HG02759 (cell line): ENCODE results near the gene ZNF740.
"Not testable (repeated sequence)": the region's sequence is repeated elsewhere in the genome, so short reads cannot be mapped to it uniquely, and the experiment has no call there.

Experiments used
- ATAC-seq: cut with Tn5 transposase; IDR thresholded peaks from one replicate; pipeline ENCODE4 v1.9.1; 2021; ENCODE audit warnings: mild to moderate bottlenecking, moderate library complexity; ENCODE audit not compliant: unreplicated experiment

Gene ZNF740, protein sequence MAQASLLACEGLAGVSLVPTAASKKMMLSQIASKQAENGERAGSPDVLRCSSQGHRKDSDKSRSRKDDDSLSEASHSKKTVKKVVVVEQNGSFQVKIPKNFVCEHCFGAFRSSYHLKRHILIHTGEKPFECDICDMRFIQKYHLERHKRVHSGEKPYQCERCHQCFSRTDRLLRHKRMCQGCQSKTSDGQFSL

DNA sequence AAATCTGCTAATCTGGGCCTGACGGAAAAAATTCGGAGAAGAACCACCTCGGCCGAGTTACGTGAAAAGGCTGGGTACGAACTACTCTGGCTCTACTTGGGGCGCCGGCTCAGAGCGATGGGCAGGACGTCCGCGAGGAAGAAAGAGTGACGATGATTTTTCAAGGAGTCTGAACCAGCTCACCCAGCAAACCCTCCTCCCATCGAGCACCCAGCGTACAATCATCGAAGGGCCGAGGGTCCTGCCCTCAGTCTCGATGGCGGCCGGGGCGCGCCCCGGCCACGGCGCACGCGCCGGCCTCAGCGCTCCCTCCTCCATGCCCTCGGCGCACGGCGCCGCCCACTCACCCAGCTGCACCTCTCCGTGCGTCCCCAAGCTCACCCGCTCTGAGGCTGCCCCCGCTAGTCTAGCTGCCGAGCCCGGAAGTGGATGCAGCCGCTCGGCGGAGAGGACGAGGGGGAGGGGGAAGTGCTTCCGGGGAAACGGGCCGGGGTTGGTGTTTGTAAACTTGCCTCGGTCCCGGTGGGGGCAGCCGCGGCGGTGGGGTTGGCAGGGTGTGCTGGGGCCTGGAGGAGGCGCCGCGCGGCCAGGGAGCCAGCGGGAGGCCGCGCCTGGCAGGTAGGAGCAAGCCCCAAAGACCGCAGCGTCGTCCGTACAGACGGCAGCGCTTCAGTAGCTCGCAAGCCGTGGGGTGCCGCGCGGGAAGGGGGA, at the start of gene ZNF740, which contains the start of gene CSAD:
TSS of gene ZNF740 (plus strand) at position 503 of the 711 bp plus-strand sequence. CDS start 1,262 bp downstream, outside the sequence.
TSS of gene CSAD (minus strand) at position 706 of the 711 bp plus-strand sequence. CDS start 7,455 bp downstream, outside the sequence.
- ATAC-seq = peak; percentile 95

GRCh38 chr12:53131844-53132243, 48.7 kb upstream of the ZNF740 start:
- no peak for ATAC-seq

DNA sequence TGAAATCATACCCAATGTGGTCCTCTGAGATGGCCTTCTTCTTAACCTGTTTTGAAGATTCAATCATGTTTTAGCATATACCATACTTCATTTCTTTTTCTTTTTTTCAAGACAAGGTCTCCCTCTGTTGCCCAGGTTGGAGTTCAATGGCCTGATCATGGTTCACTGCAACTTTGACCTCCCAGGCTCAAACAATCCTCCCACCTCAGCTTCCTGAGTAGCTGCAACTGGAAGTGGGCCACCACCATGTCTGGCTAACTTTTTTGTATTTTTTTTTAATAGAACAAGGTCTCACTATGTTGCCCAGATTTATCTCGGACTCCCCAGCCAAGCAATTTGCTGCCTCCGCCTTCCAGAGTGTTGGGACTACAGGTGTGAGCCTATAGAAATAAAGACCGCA, 46.8 kb upstream of the ZNF740 start:
- no peak for ATAC-seq

GRCh38 chr12:53143355-53143754, 37.2 kb upstream of the ZNF740 start:
- no peak for ATAC-seq

- ATAC-seq = no peak
Observed at GRCh38 chr12:53145383-53146260, 34.9 kb upstream of the ZNF740 start.

- no peak for ATAC-seq
Observed at GRCh38 chr12:53147181-53147580, 33.3 kb upstream of the ZNF740 start.

GRCh38 chr12:53147653-53148052, 32.9 kb upstream of the ZNF740 start:
- ATAC-seq = no peak

DNA sequence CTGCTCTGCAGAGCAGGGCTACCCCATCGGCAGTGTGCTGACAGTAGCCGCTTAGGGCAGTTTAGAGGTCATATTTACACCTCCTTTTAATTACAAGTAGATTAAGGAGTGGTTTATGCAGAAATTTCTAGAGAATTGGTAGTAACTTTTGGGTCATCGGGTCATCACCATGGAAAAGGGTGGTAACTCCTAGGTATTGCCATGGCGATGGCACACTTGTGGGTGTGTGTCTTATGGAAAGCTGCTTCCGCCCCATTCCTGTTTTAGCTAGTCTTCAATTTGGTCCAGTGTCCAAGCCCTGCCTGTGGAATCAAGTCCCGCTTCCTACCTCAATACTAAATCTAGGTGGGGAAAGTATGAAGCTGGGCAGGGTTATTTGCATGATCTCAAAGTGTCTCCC, 29.5 kb upstream of the ZNF740 start:
- no peak for ATAC-seq

DNA sequence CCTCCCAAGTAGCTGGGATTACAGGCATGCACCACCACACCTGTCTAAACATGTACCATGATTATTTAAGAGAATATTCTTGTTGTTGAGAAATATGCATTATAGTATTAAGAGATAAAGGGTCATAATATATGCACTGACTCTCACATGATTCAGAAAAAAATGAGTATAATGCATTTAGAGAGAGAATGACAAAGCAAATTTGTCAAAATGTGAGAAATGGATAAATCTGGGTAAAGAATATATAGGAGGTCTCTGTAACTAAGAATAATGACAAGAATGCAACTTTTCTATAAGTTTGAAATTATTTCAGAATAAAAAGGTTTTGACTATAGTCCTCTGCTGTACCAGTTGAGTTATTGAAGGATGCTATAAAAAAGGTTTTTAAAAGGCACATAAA, 28.1 kb upstream of the ZNF740 start:
- no peak for ATAC-seq

- peak; percentile 57 for ATAC-seq
Observed at GRCh38 chr12:53159195-53159839, 21.2 kb upstream of the ZNF740 start.

DNA sequence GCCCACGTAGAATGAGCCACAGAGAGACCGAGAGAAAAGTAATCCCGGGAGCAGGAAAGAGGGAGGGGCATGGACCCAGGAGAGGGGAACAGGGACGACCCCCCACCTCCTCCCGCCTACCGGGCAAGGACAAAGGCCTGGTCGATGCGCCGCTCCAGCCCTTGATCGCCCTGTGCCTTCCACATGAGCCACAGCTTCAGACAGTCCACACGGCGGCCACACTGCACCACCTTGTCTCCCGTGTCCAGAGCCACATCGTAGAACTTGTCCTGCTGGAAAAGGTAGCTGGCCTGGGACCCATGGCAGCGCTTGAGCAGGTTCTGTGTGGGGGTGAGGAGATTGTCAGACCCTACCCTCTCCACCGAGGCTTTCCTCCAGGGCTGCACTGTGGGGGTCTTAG, 20.5 kb upstream of the ZNF740 start:
- no peak for ATAC-seq

DNA sequence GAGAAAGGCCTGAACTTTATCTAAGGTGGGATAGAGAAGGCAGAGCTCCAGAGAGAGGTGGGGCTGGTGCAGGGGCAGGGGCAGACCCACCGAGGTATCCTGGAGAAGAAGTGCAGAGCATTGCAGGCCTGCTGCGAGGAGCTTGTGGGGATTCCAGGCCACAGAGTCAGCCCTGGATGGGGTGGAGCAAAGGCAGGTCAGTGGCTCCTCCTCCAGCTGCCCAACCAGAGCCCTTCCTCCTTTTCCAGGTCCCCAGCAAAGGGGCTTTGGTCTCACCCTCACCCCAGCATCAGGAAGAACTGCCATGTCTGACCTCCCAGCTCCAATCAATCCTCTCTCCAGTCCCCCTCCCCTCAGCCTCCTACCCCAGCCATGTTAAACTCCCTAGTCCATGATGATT, 19.8 kb upstream of the ZNF740 start:
- ATAC-seq = no peak

DNA sequence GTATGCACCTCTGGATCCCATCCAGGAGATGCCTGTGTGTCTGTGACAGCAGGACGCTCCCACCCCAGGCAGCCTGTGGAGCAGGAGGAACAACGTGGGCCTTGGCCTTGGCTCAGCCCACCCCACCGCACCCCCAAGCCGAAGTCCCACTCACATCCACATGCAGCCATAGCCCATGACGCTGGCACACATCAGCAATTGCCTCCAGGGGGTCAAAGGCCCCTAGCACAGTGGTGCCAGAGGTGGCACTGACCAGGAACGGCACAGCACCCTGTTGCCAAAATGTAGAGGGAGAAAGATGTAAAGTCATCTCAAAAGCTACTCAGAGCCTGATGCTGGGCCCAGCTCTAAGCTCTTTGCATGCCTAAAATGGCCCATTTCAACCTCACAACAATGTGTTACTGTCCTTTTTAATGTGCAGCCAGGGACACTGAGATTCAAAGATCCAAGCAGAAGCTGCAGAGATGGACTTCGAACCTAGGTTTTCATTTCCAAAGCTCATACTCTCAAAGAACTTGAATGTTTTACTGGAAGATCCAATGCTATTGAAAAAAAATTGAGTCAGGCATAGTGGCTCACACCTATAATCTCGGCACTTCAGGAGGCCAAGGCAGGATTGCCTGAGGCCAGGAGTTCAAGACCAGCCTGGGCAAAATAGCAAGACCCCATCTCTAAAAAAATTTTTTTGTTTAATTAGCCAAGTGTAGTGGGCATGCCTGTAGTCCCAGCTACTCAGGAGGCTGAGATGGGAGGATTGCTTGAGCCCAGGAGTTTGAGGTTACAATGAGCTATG, 19.2 kb upstream of the ZNF740 start:
- ATAC-seq = no peak

- not testable (repeated sequence) for ATAC-seq
Observed at GRCh38 chr12:53163008-53163407, 17.5 kb upstream of the ZNF740 start.

GRCh38 chr12:53166837-53167236, 13.7 kb upstream of the ZNF740 start:
- ATAC-seq = no peak

DNA sequence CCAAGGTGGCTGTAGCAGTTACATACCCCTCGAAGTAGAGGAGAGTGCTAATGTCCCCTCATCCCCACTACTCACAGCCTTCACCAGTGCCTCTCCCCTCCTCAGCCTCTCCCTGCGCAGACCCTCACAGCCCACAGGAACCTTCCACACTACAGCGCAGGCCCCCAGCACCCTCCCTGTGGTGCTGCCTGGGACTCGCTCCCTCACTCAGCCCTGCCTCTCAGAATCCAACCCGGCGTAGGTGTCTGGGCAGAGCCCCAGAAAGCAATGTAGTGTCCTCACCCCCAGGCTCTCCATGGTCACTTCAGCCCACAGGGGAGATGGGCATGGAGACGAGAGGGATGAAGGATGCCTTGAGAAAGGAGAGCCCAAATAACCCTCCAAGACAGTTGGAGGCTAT, 10.9 kb upstream of the ZNF740 start:
- ATAC-seq = no peak

DNA sequence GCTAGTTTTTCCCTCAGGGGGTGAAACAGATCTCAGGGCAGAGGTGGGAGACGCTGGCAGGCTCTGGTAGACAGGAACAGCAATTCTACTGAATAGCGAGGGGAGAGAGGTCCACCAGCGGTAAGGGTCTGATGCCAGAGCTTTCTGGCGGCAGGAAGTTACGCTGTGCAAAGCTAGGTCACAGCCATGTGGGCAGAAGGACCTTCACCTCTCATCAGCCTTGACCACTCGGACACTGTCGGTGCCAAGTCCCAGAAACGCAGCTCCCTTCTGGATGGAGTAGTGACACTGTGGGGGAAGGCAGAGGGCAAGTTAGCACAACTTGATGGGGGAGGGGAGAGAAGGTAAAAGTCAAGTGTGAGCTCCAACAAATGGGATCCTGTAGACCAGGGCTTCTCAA, 10.3 kb upstream of the ZNF740 start:
- ATAC-seq = no peak

DNA sequence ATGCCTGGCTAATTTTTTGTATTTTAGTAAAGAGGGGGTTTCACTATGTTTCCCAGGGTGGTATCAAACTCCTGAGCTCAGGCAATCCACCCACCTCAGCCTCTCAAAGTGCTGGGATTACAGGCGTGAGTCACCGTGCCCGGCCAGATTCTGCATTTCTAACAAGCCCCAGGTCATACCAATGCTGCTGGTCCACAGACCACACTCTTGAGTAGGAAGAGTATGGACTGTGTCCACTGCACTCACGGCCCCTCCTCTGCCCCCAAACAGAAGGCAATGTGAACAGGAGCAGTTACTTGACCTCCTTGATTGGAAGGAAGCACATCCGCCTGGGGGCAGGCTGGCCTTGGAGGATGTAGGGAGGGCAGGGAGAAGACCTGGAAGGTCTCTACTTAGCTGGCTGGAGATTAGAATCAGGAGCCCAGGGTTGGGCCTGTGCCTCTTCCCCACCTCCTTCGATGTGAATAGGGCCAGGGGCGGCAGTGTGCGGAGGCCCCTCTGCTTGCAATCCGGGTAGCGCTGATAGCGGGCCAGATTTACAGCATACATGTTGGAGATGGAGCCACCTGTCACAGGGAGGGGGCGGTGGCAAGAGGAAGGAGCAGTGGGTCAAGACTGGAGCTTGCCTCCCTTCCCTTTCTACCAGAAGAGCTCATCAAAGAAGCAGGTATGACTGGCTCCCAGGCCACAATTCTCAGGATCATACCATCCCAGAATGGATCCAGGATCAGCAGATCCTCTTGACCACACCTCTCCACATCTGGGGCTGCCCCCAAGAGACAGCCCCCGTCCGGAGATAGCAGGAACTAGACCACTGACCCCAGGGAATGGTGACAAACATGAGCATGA, 9.4 kb upstream of the ZNF740 start:
- ATAC-seq = no peak

DNA sequence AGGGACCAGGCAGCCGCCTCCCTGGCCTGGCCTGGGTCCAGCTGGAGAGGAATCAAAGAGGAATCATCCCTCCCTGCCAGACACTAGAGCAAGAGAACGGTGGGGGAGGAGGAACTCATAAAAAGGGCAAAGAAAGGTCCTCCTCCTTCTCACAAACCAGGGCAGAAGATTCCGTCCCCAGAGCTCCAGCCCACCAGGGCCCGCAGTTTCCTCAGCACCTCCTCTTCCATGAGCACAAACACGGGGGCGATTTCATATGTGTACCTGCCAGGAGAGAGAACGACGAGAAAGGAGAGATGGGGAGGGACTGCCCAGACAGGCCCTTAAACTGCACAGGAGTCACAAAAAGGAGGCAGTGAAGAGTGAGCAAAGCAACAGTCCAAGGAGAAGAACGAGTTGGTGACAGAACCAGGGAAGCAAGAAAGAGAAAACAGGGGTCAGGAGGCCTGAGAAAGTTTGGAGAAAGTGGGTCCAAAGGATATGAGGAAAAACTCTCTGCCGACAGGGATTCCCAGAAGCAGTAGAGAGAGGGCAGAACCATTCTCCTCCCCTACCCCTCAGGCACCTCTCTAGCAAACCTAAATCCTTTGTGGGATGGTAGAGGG, 8.7 kb upstream of the ZNF740 start:
- ATAC-seq = no peak
